Kidney epithelial cell (primary cell): Measurements from ENCODE around the gene SERPINC1. TPM values are rescaled to one million over a fixed set of nuclear protein-coding genes. Genes with fewer than 3 reads are reported as not detected.
"Not testable (repeated sequence)": the region's sequence is repeated elsewhere in the genome, so short reads cannot be mapped to it uniquely, and the experiment has no call there.

ENCODE experiments used
- DNase-seq: peaks from one replicate; pipeline ENCODE4 v3.0.0-alpha.2; 2010; ENCODE audit warnings: low read depth
- H3K27me3 ChIP-seq: 2 replicates; pipeline ENCODE4 v1.6.0; 2011; ENCODE audit warnings: low read length; ENCODE audit not compliant: control insufficient read depth, insufficient read depth
- H3K36me3 ChIP-seq: 2 replicates; pipeline ENCODE4 v1.5.1; 2011; ENCODE audit warnings: low read length; ENCODE audit not compliant: control insufficient read depth, insufficient read depth
- H3K4me3 ChIP-seq: 2 replicates; pipeline ENCODE4 v1.5.1; 2011; ENCODE audit warnings: low read depth, mild to moderate bottlenecking, control low read depth, low read length
- total RNA-seq: library from RNA; depleted of rRNA; stranded (reverse); fragments of >200 nt; gene quantifications from 2 replicates; pipeline ENCODE4 v1.2.3, GENCODE V29; 2015
- TF ChIP-seq, protein P1 (sequence below): IDR thresholded peaks from 2 replicates; pipeline ENCODE4 v1.5.1; 2011; ENCODE audit warnings: mild to moderate bottlenecking, moderate library complexity, low read length, control low read depth, inconsistent platforms; ENCODE audit not compliant: insufficient read depth, poor library complexity, severe bottlenecking

The SERPINC1 gene
- total RNA-seq, 1 donor from 2014 or later = 0.25 TPM

DNA sequence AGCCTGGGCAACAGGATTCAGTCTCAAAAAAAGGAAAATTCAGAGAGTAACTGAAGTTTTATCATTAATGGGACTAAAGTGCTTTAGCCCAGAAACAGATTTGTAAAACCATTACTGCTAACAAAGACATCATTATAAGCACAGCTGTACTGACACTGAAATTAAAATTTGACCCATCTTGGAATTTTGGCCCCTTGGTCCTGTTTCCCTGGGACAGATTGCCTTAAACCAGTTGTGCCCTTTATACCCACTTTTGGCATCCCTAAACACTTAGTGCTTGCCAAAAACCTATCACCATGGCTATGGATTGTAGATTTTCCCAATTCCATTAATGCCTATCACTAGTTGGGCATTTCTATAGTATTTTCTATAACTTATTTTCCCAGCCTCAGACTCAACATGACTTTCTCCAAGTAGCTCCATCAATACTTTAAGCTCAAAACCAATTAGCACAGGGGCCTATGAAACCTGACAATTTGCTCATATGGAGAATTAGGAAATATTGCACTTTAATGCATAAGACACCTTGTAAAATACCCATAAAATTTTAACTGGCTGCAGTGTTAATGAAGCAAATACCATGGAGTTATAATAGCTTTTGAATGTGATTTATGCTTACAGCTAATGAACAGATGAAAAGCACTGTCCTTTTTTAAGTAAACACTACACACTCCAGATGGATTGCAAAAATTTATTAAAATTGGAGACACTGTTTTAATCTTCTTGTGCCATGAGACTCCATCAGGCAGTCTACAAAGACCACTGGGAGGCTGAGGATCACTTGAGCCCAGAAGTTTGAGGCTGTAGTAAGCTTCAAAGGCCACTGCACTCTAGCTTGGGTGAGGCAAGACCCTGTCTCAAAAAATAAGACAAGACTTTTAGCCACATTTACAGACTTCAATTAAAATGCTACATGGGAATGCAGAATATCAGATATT lies 53.6 kb downstream of the SERPINC1 start:
- TF ChIP-seq, protein P1, sequence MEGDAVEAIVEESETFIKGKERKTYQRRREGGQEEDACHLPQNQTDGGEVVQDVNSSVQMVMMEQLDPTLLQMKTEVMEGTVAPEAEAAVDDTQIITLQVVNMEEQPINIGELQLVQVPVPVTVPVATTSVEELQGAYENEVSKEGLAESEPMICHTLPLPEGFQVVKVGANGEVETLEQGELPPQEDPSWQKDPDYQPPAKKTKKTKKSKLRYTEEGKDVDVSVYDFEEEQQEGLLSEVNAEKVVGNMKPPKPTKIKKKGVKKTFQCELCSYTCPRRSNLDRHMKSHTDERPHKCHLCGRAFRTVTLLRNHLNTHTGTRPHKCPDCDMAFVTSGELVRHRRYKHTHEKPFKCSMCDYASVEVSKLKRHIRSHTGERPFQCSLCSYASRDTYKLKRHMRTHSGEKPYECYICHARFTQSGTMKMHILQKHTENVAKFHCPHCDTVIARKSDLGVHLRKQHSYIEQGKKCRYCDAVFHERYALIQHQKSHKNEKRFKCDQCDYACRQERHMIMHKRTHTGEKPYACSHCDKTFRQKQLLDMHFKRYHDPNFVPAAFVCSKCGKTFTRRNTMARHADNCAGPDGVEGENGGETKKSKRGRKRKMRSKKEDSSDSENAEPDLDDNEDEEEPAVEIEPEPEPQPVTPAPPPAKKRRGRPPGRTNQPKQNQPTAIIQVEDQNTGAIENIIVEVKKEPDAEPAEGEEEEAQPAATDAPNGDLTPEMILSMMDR = no peak
- Histone ChIP-seq H3K4me3 (no peak overlapping the region), H3K27me3 (no peaks in the 10 kb centered on the region), H3K36me3 (peaks cover 3% of the 10 kb centered on the region)
- no peak for DNase-seq

DNA sequence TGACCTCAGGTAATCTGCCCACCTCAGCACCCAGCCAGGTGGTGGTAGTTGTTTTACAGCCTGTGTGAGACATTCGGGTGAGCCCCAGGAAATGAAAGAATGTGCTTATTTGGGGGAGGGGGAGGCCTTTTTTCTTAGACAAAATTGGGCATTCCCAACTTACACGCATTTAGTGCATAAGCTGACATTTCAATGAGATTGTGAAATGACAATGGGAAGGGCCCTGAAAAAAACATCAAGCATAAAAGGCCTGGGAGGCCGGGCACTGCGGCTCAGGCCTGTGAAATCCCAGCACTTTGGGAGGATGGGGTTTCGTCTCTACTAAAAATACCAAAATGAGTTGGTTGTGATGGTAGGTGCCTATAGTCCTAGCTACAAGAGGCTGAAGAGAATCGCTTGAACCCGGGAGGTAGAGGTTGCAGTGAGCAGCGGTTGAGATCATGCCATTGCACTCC lies 54.3 kb downstream of the SERPINC1 start:
- peaks cover 3% of the 10 kb centered on the region for H3K36me3 ChIP-seq
- H3K27me3 ChIP-seq = no peaks in the 10 kb centered on the region
- TF ChIP-seq, protein P1 = no peak

DNA sequence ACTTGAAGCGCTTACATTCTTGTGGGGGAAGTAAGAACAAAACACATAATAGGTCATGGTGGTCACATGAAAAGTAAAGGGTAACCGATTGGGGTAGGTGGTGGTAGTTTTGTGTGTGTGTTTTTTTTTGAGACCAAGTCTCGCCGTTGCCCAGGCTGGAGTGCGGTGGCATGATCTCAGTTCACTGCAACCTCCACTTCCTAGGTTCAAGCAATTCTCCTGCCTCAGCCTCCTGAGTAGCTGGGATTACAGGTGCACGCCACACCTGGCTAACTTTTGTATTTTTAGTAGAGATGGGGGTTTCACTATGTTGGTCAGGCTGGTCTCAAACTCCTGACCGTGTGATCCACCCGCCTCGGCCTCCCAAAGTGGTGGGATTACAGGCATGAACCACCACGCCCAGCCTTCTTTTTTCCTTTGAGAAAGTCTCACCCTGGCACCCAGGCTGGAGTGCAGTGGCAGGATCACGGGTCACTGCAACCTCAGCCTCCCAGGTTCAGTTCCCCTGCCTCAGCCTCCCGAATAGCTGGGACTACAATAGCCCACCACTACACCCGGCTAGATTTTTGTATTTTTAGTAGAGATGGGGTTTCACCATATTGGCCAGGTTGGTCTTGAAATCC lies 54.9 kb downstream of the SERPINC1 start:
- H3K4me3 ChIP-seq, DNase-seq, H3K27me3 ChIP-seq, H3K36me3 ChIP-seq: not testable (repeated sequence)

More for the DNA sequence above, 54.3 kb downstream of the SERPINC1 start:
- no peak for DNase-seq
- H3K4me3 ChIP-seq = no peak overlapping the region

DNA sequence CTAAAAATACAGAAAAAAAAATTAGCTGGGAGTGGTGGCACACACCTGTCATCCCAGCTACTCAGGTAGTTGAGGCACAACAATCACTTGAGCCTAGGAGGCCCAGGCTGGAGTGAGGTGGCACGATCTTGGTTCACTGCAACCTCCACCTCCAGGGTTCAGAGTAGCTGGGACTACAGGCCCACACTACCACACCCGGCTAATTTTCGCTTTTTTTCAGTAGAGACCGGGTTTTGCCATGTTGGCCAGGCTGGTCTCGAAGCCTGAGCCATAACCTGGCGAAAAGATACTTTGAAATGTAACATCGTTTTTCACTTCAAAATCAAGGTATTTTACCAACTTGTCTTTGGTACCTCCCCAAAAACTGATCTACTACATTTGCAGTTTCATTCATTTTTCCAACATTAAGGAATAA lies 55.4 kb downstream of the SERPINC1 start:
- Histone ChIP-seq H3K4me3 (no peak overlapping the region), H3K27me3 (no peaks in the 10 kb centered on the region), H3K36me3 (peaks cover 3% of the 10 kb centered on the region)
- no peak for DNase-seq
- TF ChIP-seq, protein P1 = no peak

DNA sequence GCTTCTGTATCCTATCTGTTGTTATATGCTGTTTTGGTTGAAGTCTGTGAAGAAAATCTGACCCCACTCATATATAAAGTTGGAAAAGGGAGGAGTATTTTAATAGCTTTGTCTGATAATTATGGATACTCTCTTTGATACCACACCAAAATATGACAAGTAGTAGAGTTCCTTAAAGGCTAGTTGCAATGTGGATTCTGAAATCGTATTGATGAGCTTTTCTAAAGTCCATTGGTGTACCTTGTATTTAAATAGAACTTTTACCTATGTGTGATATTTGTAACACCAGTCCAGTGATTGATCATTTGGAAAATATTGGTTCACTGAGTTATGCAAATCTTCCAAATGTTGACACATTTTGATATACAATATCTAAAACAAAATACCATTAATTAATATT lies 57.1 kb downstream of the SERPINC1 start:
- Histone ChIP-seq H3K4me3 (no peak overlapping the region), H3K27me3 (no peaks in the 10 kb centered on the region), H3K36me3 (no peaks in the 10 kb centered on the region)
- TF ChIP-seq, protein P1 = no peak
- no peak for DNase-seq

DNA sequence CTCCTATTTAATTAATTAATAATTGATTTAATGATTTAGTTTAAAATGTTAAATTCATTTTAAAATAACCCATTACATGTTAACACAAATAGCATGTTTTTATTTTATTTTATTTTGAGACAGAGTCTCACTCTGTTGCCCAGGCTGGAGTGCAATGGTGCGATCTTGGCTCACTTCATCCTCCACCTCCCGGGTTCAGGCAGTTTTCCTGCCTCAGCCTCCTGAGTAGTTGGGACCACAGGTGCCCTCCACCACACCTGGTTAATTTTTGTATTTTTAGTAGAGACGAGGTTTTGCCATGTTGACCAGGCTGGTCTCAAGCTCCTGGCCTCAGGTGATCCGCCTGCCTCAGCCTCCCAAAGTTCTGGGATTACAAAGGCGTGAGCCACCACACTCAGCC lies 57.6 kb downstream of the SERPINC1 start:
- H3K27me3 ChIP-seq, H3K4me3 ChIP-seq, H3K36me3 ChIP-seq, DNase-seq: not testable (repeated sequence)
